Kidney capillary endothelial cell (primary cell): Measurements from ENCODE around the gene VPS39.
"Not testable (repeated sequence)": the region's sequence is repeated elsewhere in the genome, so short reads cannot be mapped to it uniquely, and the experiment has no call there.

Experiments used
- DNase-seq: peaks from one replicate; pipeline ENCODE4 v3.0.0-alpha.2; 2018; ENCODE audit warnings: low spot score

Gene VPS39, protein sequence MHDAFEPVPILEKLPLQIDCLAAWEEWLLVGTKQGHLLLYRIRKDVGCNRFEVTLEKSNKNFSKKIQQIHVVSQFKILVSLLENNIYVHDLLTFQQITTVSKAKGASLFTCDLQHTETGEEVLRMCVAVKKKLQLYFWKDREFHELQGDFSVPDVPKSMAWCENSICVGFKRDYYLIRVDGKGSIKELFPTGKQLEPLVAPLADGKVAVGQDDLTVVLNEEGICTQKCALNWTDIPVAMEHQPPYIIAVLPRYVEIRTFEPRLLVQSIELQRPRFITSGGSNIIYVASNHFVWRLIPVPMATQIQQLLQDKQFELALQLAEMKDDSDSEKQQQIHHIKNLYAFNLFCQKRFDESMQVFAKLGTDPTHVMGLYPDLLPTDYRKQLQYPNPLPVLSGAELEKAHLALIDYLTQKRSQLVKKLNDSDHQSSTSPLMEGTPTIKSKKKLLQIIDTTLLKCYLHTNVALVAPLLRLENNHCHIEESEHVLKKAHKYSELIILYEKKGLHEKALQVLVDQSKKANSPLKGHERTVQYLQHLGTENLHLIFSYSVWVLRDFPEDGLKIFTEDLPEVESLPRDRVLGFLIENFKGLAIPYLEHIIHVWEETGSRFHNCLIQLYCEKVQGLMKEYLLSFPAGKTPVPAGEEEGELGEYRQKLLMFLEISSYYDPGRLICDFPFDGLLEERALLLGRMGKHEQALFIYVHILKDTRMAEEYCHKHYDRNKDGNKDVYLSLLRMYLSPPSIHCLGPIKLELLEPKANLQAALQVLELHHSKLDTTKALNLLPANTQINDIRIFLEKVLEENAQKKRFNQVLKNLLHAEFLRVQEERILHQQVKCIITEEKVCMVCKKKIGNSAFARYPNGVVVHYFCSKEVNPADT

DNA sequence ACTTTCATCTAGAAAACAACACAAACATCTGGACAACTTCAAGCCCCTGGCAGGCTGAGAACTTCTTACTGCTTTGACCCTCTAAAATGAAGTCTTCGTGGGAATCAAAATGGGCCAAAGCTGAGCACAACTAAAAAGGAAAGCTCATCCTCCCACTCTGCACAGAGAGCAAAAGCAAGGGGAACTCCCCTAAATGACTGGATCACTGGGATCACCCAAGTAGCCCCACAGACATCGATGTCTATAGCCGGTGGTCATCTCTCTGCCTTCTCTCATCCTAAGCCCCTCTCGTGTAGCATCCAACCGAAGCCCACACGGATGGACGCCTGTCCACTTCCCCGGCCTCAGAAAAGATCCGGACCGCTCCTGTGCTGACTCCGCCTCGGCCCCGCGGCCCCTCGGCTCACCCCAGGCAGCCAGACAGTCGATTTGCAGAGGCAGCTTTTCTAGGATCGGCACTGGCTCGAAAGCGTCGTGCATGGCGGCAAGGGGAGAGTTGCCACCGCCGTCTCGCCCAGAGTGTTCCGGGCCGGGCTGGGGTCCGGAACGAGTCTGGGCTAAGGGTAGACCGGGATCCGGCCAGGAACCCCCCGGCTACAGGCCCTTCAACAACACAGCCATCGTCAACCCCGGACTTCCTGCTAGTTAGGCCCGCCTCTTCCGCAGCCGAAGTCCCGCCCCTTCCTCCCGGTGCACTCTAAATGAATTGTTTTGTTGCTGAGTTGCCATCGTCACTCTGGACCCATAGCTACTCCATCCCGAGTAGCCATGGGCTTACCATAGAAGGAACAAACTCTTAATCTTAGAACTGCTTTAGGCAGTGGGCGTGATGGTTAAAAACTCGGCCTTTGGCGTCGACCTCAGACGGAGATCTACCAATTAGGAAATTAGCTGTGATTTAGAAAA lies at the start of gene VPS39:
VPS39 (minus strand) TSS at position 631 of the 906 bp plus-strand sequence; CDS start at position 480, 151 bp downstream.
- peak; percentile 85 for DNase-seq

DNA sequence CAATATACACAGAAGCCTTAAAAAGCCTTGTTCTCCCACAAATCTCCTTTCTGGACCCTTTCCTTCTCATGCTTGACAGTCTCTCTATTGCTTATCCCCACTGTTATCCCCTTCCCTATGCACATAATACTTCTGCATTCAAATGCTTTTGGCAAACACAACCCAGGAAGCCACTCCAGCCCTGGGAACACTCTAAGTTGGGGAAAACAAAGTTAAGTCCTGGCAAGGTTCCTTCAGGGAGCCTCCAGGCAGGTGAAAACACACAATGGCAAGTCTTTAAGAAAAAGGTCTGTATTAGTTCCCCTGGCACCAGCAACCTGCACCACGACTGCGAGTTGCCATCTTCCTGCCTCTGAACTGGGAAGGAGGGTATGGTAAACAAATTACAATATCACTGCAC lies 45.2 kb upstream of the VPS39 start:
- DNase-seq = no peak

DNA sequence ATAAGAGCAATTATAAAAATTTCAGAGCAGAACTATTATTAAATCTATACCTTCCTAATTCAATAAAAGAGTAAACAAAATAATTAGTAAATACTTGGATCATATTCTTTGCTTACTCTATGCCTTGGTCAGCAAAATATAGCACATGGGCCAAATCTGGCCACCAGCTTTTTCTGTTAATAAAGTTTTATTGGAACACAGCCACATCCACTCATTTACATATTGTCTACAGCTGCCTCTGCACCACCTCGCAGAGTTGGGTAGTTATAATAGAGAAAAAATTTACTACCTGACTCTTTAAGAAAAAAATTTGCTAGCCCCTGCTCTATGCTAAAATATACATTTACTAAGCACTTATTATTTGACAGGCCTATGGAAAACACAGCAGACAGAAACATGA lies 32.7 kb upstream of the VPS39 start:
- DNase-seq = no peak

DNA sequence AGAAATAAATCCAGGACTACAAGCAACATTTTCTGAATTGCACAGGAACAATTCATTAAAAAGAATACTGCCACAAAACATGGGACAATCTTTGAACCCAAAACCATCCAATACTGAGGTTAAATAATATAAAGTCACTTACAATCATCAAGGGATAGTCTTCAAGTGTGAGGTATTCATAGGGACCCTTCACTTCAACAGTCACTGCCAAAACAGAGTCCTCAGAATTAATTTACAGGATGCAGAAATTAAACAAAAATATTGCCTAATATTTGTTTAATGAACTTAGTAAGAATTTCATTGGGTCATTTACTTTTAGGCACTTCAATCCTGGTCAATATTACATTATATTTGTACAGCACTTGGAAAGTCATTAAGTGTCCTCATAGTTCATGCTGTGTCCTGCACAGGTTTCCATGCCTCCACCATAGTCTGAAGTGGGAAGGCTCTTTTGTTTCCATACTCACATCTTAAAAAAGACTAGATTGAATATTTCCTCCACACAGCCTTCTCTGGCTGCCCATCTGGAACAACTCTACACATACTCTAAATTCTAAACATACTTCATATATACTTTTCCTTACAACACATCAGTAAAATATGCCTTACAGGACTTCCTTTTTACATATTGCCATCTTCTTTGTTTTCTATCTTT lies 31.6 kb upstream of the VPS39 start:
- DNase-seq = no peak

DNA sequence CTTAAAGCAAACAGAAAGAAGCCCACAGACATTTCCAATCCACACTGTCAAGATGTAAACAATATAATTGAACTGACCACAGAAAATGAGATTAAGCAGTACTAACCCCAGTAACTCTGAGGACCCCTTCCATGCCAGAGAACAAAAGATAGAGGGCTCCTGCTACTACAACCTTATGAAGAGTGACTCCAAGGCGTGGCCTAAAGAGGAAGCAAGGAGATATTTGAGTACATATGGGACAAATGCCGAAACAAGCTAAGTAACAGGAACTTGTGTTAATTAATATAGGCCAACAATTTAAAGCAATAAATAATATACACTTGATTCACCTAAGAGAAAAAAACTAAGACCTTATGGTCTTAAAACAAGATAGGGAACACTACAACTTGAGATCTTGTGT lies 25.0 kb upstream of the VPS39 start:
- DNase-seq = no peak

DNA sequence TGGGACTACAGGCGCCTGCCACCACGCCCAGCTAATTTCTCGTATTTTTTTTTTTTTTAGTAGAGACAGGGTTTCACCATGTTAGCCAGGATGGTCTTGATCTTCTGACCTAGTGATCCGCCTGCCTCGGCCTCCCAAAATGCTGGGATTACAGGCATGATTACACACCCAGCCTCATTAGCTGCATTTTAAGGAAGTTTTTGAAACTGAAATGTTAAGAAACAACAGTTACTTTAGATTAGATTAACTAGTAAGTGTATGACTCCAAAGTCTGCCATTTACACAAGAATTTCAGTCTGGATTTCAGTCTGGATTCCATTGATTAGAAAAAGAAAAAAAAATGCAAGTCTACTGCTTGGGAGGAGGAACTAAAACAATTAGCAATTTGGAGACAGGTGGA lies 24.5 kb upstream of the VPS39 start:
- no peak for DNase-seq

DNA sequence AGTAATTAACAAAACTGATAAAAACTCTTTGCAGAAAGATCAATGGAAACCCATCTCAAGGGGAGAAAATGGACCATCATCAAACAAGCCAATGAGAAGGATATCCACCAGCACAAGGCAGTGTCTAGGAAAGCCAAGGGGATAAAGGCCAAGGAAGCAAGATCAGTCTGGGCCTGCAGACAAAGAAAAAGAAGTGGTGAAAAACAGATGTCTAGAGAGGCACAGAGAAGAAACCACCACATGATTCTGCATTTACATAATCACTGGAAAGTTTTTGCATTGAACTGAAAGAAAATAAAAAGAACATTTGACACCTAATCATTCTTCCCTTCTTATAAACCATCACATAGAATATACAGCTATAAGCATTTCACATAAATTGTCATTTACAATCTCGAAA lies 23.0 kb upstream of the VPS39 start:
- DNase-seq = no peak

DNA sequence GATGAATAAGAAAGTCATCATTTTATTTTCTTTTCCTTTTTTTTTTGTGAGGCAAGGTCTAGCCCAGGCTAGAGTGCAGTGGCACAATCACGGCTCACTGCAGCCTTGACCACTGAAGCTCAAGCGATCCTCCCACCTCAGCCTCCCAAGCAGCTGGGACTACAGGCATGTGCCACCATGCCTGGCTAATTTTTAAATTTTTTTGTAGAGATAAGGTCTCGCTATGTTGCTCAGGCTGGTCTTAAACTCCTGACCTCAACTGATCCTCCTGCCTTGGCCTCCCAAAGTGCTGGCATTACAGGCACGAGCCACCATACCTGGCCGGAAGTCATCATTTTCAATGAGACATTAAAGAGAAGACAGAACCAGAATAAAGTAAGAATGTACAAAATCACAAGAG lies 20.9 kb upstream of the VPS39 start:
- DNase-seq = not testable (repeated sequence)

DNA sequence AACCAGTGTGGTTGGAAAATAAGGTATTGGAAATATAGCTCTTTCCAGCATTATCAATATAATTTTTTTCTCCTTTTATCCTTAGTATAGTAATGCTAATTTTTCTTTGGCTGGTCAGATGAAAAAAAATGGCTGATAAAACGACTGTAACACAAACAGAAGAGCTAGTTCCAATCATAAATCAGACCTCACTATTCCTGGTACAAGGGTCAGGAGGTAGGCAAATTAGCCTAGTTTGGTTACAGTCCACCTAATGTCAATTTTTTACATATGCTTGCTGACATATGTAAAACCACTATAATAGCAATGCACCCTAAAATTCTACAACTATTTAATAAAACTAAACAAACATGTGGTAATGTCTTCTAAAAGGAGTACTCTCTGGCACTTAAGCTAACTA lies 19.9 kb upstream of the VPS39 start:
- DNase-seq = no peak

DNA sequence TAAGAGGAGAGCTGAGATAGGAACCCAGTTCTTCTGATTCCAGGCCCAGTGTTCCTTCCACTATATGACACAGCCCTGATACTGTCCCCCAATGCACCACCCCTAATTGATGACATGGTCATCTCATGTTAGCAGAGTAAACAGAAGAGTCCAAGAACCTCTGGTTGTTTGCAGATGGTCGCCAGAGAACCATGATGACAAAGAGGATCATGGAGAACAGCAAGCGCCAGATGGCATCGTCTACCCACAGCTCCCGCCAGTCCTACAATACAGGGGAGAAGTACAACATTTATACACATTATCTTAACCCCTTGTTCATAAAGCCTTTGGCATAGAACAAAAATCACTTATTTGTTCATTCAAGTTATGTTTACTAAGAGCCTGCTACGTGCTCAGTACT lies 18.5 kb upstream of the VPS39 start:
- no peak for DNase-seq

DNA sequence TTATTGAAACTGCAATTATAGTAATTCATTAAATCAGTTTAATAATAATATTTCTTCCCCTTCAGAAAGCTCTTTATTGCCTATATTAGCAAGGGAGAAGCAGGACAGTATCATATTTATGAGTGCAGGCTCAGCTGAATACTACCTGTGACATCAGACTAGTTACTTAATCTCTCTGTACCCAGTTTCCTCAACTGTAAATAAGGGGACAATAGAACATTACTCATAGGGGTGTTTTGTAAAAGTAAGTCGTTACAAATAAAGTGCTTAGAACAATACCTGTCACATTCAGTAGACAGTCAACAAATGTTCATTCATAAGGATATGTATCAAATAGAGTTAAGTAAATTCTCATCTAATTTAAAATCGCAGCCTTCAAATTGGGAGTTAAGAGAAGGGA lies 12.1 kb upstream of the VPS39 start:
- DNase-seq = peak; percentile 17

DNA sequence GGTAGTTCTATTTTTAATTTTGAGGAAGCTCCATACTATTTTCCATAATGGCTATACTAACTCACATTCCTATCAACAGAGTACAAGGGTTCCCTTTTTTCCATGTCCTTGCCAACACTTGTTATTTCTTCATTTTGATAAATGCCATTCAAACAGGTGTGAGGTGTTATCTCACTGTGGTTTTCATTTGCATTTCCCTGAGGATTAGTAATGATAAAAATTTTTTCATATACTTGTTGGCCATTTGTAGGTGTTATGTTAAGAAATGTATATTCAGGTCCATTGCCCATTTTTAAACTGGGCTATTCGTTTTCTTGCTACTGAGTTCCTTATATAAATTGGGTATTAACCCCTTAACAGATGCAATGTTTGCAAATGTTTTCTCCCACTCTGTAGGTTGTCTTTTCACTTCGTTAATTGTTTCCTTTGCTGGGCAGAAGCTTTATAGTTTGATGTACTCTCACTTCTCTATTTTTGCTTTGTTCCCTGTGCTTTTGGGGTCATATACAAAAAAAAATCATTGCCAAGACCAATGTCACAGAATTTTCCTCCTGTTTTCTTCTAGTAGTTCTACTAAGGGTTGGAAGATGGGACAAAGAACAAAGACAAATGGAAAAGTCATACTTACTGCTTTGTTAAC lies 11.0 kb upstream of the VPS39 start:
- no peak for DNase-seq

DNA sequence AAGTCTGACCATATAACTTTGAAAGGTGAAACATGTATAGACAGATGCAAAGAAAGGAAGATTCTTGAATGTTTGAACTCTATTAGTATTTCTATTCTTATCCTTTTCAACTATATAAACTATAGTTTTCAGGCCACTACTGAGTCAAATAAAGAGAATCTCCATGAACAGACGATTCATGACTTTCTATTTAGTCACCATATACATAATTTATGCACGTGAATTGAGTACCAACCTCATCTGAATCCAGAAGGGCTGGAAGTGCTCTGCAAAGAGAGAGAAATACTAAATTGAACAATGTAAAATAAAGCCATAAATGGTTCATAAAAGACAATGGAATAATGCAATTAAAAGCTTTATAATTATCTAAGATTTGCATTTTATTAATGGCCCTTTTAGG lies 9.5 kb upstream of the VPS39 start:
- DNase-seq = no peak

DNA sequence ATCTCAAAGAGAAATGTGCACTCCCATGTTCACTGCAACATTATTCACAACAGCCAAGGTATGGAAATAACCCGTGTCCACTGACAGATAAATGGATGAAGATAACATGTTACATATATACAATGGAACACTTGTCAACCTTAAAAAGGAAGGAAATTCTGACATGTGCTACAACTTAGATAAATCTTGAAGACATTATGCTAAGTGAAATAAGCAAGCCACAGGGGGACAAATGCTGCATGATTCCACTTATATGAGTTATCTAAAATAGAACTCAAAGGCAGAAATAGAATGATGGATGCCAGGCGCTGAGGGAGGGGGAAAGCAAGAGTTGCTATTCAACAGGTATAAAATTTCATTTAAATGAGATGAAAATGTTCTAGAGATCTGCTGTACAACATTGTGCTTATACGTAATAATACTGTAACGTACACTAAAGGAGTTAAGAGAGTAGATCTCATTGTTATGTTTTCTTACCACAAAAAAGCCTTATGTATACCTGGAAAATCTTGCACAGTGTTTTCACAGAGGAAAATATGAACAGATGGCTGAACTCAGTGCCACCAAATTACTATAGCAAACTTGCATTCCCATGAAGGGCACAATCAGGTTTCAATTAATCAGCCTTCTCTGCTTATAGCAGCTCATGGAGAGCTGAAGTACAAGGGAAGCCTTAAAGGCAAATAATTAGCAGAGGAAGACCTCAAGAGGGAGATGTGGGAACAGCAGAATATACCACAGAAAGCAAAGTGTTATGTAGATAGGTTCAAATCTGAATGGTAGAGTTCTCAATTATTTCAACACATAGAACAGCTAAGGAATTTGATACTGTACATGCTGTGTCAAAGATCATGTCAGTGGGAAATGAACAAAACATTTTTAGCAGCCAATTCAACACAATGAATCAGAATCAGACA lies 8.1 kb upstream of the VPS39 start:
- no peak for DNase-seq

DNA sequence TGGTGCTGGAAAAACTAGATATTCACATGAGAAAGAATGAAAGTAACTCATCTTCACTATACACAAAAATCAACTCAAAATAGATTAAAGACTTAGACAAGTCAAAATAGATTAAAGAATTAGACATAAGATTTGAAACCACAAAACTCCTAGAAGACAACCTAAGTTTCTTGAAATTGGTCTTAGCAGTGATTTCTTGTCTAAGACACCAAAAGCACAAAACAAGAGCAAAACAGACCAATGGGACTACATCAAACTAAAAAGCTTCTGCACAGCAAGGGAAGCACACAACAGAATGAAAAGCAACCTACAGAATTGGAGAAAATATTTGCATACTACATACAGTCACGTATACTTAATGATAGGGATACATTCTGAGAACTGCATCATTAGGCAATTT lies 6.5 kb upstream of the VPS39 start:
- DNase-seq = no peak

DNA sequence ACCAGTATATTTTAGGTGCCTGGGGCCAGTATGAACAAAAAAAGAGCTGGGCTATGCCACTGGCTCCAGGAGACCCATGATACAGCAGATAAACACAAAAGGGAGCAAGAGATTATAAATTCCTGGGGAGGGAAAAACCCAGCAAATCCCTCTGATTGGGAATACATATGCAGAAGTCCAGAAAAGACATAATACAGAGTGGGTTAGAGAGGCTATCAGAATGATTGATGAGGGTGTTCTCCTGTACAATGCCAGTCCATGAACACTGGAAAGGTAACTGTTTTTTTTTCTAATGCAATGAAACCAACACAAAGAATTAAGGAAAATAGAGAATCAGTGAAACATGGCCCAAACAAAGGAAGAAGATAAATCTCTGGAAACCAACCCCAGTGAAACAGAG lies 5.4 kb upstream of the VPS39 start:
- DNase-seq = no peak

DNA sequence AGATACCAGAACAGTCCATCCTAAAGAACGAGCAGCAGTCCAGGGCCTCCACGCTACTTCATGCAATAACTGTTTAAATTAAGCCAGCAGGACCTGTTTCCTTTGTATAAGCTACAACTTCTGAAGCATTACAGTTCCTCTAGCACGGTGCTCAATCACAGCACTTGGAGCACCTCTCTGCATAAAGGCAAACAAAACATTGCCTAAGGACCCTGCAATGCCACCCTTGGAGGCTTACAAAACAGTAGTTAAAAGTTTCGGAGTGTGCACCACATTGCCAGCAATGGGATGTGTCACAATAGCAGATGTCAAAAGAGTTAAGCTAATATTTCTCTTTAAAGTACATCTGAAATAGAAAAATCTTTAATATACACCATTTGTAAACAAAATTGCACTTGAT lies 2.6 kb upstream of the VPS39 start:
- DNase-seq = no peak

DNA sequence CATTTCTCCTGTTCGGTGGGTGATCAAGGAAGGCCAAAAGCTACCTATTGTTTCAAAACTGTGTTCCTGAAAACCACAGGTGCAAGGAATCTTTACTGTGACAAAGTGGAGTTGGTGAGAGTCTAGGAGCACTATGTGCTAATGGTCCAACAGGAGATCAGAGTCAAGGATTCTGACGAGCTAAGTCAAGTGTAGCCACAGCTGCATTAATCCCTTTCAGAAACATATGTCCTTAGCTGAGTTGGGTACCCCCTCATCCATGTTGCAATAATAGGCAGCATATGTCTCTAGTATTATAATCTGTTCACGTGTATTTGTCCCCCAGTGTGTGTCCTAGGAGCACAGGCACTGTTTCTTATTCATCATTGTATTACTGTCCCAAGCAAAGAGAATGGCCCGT lies 1.7 kb downstream of the VPS39 start:
- DNase-seq = no peak

DNA sequence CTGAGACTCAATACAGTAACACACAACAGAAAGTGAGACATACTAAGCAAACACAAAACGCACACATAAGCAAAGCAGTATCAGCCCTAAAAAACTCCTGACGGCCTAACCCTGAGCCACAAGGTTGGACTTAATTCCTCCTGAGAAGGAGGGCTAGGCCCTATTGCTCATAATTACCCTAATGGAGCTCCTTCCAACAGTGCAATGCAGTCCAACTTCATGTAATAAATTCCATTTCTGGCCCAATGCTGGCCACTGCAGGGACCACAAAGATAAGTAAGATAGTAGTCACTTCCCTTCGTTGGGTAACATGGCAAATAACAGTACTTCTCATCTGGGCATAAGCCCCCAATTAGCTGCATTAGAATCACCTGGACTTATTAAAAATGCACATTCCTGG lies 4.2 kb downstream of the VPS39 start:
- no peak for DNase-seq

DNA sequence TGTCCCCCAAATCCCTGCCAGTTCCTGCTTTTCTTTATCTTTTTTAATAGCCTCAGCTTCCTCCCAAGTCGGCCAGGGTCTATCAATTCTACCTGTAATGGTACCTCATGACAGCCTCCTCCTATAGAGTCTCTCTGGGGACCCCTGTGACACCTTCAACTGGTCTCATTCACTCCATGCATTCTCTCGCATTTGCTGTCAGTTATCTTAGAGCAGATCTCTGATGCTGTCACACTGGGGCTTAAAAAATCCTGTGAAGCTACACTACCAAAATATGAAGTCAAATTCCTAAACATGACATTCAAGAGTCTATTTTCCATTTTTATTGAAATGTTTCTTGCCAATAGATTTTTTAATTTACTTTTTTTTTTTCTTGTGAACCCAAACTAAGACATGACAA lies 5.5 kb downstream of the VPS39 start:
- DNase-seq = no peak
